Activated CD4-positive, alpha-beta T cell treated with anti-CD3 and anti-CD28 coated beads, Interleukin-2, amount 50 U/mL, for 4 hours (primary cell): Measurements from ENCODE around the gene COBL.

Experiments used
- DNase-seq, 2 experiments: peaks; one replicate each; pipeline ENCODE4 v3.0.0-alpha.2; 2020

Gene COBL

DNA sequence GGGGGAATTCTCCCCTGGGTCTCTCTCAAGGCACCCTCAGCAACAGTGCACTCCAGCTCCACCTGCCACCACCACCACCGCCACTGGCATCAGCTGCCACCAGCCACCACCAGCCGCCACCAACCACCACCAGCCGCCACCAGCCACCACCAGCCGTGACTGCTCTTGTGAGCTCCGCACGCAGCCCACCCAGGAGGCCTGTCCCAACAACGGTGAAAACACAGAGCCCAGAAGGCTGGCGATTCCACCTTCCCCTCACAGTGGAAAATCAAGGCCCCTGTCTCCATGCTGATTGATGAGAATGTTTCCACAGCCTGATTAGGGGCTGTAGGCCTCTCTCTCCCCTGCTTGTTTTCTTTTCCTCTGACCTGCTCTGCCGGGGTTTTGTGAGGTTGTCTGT is 41.1 kb downstream of the COBL start:
- no peak for DNase-seq

GRCh38 chr7:51274955-51275354 is 41.7 kb downstream of the COBL start:
- DNase-seq, result no peak

- no peak for DNase-seq
Measured at GRCh38 chr7:51274001-51274400, 42.6 kb downstream of the COBL start.

DNA sequence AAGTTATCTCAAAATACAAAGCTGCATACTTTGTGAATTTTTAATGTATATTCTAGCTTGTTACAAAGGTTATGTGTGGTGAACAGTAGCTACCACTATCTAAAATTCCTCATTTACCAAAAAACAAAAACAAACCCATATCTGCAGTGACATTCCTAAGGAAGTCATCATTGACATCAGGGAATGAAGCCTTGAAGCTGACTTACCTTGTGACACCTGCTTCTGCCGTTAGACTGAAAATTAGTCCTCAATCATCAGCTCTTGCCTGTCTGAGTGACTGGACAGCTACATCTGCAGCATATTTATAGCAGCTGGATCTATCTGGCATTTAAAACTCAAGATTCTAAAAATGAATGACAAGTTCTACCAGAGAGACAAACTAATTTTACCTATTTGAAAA is 43.2 kb downstream of the COBL start:
- no peak for DNase-seq

GRCh38 chr7:51270965-51271364 is 45.6 kb downstream of the COBL start:
- no peak for DNase-seq

DNA sequence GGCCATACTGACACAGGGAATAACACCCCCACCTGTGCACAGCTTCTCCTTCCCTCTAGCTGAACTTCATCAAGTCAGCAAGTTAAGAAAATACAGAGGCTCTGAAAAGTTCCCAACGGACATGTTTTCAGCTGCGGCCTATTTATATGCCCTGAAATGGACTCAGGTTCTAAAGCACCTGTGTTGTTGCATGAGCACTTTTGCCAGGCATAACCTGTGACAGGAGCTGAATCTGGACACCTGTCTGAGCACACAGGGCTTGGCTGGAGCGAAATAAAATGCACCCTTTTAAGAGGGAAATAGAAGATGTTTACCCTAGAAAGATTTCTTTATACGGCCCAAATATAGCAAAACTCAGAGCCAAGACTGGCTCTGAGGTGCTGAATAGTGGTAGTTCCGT is 46.7 kb downstream of the COBL start:
- DNase-seq, result no peak

GRCh38 chr7:51269321-51269720 is 47.3 kb downstream of the COBL start:
- DNase-seq, result no peak

GRCh38 chr7:51268859-51269258 is 47.8 kb downstream of the COBL start:
- no peak for DNase-seq

DNA sequence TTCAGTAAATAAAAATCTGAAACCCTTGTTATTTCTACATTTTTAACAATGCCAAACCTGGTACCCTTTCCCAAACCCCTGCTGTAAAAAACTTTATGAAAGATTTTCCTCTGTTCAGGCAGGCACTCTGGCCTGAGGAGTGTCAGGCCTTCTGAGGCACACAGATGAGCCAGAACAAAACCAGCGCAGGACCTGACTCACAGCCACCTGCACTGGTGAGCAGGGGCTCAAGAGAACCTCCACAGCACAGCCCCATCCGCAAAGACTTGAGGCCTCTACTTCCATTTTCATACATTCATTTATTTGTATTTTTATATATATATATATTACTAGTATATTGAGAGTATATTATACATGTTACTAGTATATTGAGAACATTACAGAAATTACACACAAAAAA is 49.4 kb downstream of the COBL start:
- no peak for DNase-seq

- no peak for DNase-seq
Measured at GRCh38 chr7:51265066-51265907, 51.3 kb downstream of the COBL start.

GRCh38 chr7:51263631-51264484 is 52.8 kb downstream of the COBL start:
- no peak for DNase-seq

DNA sequence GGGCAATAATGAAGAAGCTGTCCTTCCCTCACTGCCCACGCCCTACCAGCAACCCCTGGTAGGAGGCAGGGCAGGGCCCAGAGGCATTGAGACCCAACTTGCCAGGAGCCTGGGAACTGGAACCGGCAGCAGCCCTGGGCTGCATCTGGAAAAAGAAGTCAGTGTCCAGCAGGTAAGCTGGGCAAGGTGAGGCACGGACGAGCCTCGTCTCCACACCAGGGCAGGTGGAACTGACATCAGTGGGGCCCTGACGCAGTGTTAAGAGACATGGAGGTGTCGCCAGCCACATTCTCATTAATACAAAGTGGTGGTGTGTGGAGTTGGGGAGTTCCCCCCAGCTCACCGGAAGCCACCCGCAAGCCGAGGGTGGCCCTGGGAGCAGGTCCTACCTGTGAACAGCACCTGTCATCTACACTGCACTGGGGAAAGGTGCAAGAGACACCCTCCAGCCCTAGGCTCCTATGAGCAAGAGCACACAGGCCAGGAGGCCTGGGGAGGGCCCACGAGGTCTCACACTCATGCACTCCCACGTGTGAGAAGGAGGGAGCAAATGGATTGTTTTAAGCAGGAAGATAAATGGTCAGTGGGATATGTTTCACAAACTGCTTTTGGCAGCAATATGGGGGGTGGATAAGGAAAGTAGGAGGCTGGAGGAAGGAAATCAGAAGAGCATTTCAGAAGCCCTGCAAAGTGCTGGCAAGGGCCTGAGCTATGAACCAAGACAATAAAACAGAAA is 53.6 kb downstream of the COBL start:
- DNase-seq, result no peak

GRCh38 chr7:51261950-51262795 is 54.4 kb downstream of the COBL start:
- no peak for DNase-seq

- DNase-seq, result no peak
Measured at GRCh38 chr7:51261117-51261835, 55.3 kb downstream of the COBL start.

GRCh38 chr7:51260516-51260915 is 56.1 kb downstream of the COBL start:
- DNase-seq, result no peak

GRCh38 chr7:51259766-51260165 is 56.8 kb downstream of the COBL start:
- DNase-seq, result no peak

DNA sequence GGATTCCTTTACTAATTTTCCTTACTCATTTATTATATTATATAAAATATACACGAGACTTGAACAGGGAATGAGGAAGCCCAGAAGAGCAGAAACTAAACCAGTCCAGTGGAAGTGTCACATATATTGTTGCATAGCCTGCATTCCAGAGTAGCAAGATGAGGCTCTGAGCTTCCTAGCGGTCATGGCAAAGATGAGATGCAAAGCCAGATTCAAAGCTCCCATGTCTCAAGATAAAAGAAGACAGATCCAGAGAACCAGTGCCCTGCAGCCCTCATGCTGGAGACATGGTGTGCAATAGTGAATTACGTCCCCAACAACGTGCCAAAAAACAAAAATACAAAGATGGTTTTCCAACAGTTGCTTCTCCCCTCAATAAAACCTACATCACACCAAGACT is 59.7 kb downstream of the COBL start:
- no peak for DNase-seq

DNA sequence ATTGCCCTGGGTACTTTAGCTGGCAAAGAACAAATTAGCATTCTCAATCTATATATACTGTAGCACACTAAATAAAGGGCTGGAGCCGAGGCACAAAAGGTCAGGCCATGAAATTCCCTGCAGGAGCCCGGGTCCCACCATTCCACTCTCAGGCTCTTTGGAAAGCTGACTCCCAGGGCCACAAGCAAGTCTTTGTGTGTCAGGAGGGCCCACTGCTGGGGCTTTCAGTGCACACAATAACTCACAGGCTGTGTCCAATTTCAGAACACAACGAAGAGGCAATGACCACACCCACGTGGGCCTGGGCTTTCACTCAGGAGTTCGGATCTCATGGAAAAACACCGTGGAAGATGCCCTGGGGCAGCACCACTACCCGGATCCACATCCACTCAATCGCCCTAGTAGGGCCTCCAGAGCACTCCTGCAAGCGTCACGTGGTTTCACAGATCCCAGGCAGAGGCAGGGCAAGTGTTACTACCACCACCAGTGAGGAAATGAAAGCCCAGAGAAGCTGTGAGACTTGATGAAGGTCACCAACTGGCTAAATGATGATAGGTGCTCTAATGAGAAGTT is 60.3 kb downstream of the COBL start:
- no peak for DNase-seq

DNA sequence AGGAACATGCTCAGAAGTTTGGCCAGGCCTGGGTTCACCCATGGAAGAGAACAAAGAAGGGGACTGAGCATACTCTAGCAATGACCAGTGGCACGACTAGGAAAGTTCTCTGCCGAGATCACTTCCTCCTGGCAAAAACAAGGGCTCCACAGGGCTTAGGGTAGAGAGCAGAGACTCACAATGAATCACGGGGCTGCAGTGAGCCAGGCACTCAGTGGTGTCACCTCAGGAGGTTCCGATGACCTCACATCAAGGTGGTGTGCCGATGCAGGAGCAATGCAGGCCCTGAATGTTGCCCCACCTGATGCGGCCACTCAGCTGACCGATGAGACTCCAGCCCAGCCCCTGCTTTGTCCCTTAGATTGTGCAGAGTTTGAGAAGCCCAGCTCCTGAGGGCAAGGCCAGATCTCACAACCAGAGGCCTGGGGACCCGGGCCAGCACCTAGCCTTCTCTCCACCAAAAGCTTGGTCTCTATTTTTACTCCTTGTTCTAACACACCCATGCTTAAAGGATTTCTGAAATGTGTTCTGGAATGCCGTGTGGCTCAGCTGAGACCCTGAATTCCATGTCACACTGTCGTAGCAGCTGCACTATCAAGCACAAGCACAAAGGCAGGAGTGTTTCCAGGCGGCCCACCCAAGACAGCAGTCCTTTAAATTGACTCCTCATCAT is 60.9 kb downstream of the COBL start:
- DNase-seq, result no peak

- DNase-seq, result no peak
Measured at GRCh38 chr7:51255036-51255435, 61.6 kb downstream of the COBL start.

DNA sequence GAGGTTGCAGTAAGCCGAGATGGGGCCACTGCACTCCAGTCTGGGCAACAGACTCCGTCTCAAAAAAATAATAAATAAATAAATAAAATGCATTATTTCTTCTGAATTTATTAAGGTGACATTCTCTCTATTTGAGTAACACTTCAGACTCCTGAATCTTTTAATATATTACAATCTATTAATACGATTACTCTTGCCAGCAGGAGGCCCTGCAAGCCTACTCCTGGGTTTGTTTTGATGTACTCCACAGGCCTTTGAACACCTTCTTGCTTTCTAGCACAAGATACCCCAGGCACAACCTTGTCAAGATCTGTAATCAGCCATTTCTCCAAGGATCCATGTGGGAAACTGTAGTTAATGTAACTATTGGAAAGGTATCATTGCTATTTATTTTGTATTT is 63.5 kb downstream of the COBL start:
- DNase-seq, result no peak
